NCI-H187 (cell line): ENCODE data around the gene TRPM7.
"Not testable (repeated sequence)": the region's sequence is repeated elsewhere in the genome, so short reads cannot be mapped to it uniquely, and the experiment has no call there.

Experiments
- DNase-seq, 2 experiments: peaks; one replicate each; lab custom pipeline; 2025; lab: John Stamatoyannopoulos, UW

TRPM7 gene

DNA sequence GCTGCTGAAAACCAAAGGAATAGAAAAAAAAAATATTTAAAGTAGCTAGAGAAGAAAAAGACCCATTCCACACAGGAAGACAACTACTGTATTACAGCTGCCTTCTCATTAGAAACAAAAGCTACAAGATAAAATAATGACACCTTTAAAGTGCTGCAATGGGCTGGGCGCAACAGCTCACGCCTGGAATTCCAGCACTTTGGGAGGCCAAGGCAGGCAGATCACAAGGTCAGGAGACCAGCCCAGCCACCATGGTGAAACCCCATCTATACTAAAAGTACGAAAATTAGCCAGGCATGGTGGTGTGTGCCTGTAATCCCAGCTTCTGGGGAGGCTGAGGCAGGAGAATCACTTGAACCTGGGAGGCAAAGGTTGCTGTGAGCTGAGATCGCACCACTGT lies 31.0 kb downstream of the TRPM7 start:
- no peak for DNase-seq

DNA sequence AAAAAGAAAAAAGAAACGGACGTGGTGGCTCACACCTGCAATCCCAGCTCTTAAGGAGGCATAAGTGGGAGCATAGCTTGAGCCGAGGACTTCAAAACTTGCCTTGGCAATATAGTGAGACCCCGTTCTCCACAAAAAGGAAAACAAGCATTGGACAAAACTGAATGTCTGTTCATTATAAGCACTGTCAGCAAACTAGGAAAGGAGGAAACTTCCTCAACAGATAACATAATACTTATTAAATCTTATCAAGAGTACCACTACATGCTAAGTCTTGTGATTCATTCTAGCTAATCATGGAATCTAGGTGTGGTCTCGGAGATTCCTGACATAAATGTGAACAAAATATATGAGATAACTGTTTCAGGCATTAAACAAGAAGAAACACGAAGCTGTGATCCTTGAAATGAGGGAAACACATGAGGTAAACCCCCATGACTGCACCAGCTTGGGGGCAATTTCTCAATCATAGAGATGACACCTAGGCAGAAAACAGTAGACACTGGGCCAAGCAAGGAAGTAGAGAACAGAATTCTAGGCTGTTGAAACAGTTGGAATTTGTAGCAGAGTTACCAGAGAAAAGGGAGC lies 33.3 kb downstream of the TRPM7 start:
- DNase-seq: no peak

DNA sequence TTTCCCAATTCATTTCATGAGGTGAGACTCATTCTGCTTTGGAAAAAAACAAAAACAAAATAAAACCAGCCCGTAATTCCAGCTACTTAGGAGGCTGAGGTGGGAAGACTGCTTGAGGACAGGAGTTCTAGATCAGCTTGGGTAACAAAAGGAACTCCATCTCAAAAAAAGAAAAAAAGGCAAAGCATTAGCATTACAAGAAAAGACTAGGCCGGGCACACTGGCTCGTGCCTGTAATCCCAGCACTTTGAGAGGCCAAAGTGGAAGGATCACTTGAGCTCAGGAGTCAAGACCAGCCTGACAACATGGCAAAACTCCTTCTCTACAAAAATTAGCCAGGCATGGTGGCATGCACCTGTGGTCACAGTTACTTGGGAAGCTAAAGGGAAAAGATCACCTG lies 33.9 kb downstream of the TRPM7 start:
- no peak for DNase-seq

DNA sequence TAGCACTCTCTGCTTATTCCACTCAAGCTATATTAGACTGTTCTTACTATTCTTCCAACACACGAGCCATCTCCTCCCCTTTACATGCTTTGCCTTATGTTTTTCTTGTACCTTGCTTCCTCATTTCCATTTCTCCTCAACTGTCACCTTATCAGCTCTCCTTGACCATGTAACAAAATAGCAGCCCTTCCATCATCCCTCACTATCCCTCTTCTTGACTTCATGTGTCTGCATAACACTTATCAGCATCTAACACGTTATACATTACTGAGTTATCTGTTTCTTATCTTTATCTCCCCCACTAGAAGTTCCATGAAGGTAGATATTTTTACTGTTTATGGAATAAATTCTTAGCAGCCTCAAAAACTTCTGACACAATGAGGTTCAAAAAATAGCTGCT lies 45.3 kb downstream of the TRPM7 start:
- no peak for DNase-seq

DNA sequence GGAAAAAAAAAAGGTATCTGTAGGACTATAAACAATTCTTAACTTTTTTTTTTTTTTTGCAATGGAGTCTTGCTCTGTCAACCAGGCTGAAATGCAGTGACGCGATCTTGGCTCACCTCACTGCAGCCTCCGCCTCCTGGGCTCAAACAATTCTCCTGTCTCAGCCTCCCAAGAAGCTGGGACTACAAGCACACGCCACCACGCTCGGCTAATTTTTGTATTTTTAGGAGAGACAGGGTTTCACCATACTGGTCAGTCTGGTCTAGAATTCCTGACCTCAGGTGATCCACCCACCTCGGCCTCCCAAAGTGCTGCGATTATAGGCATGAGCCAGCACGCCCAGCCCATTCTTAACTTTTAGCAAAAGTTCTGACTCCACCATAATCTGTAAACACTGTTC lies 50.5 kb downstream of the TRPM7 start:
- DNase-seq: no peak

DNA sequence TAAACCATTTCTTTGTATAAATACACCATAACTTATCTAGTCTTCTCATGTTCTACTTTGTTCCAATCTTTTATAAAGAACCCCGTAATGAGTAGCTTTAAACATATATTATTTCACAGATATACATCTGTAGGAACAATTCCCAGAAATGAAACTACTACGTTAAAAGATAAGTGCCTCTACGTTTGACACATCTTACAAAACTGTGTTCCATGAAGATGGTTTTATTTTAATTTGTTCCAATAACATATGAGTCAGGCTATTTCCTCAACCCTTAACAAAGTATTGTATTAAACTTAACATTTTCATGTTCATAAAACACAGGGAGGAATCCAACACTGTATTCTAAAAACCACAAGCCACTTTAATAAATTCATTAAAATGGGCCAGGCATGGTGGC lies 52.9 kb downstream of the TRPM7 start:
- DNase-seq: no peak

DNA sequence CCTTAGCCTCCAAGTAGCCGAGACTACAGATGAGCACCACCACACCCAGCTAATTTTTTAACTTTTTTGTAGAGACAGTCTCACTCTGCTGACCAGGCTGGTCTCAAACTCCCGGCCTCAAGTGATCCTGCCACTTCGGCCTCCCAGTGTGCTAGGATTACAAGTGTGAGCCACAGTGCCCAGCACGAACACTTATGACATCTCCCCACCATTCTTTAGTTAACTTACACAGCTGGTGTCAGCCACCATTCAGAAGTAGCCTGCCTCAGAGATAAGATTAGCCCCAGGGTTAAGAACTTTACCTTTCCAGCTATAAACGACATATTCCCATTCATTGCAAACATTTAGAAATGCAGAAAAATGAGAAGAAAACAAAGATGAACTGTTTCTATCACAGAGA lies 58.2 kb downstream of the TRPM7 start:
- DNase-seq: no peak

DNA sequence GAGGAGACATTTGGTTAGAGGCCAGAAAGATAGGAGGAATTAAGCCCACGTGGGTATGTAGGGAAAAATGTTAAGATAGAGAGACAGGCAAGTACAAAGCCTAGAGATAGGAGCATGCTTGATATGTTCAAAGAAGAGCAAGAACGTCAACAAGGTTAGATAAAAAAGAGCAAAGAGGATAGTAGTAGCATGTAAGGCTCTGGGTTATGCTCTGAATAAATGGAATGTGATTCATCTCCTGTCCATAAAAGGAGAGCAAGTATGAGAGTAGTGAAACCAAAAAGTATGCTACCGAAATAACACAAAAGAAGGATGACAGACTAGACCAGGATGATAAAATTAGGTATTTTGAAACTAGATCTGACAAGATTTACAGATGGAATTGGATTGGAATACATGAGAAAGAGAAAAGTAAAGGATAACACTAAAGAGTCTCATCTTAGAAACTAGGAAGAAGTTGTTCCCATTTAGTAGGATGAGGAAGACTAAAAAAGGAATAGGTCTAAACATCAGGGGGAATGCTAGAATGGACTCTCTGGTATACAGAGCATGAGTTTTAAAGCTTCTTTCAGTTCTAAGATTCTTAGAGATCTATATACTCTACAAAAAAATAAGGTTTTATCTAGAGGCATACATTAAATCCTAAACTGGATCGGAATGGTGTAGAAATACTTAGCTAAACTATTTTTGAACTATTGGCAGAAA lies 59.1 kb downstream of the TRPM7 start:
- DNase-seq: no peak

DNA sequence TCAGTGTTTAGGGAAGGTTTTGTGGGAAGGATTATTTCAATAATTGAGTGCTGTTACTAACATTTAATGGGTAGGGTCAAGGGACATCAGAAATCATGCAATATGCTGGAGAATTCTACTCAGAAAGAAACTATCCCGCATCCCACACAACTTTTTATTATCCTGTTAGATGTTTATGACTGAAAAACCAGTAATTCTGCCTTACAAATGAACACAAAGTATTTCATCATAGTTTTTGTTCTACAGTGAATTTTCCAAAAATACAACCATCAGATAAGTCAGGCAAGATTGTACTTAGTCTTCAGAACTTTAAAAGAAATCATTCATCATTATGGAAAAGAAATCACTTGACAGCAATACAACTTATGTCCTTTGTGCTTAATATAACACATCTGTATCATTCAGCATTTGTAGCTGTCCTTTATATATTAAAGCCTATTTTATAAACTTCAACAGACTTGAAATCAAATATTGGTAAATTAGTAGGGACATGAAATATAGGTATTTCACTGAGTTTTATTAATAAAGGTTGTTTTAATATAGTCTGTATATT lies 61.9 kb downstream of the TRPM7 start:
- DNase-seq: no peak

DNA sequence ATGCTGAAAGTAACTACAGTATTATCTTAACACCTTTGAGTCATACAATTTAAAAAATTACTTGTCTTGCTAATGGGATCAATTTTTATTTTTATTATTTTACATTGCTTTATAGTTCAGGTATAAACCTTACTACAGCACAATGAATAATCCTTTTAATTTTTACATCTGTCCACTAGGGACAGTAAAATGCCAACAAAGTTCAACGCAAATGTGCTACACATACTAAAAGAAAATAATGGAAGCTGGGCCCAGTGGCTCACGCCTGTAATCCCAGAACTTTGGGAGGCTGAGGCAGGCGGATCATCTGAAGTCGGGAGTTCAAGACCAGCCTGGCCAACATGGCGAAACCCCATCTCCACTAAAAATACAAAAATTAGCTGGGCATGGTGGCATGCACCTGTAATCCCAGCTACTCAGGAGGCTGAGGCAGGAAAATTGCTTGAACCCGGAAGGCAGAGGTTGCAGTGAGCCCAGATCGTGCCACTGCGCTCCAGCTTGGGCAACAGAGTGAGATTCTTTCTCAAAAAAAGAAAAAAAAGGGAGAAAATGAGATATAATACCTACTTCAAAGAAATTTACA lies 64.1 kb downstream of the TRPM7 start:
- not testable (repeated sequence) for DNase-seq

DNA sequence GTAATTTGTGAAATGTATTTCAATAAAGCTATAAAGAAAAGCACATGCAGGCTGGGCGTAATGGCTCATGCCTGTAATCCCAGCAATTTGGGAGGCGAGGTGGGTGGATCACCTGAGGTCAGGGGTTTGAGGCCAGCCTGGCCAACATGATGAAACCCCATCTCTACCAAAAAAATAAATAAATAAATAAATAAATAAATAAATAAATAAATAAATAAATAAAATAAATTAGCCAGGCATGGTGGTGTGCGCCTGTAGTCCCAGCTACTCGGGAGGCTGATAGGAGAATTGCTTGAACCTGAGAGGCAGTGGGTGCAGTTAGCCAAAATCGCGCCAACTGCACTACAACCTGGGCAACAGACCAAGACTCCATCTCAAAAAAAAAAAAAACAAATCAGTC lies 69.6 kb downstream of the TRPM7 start:
- not testable (repeated sequence) for DNase-seq

DNA sequence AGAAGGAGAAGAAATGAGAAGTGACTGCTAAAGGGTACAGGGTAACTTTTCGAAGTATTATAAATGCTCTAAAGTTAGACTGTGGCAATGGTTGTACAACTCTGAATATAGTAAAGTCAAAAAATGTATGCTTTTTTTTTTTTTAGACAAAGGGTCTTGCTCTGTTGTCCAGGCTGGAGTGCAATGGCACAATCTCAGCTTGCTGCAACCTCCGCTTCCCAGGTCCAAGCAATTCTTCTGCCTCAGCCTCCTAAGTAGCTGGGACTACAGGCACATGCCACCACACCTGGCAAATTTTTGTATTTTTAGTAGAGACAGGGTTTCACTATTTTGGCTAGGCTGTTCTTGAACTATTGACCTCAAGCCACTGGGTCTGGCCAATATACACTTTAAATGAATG lies 70.0 kb downstream of the TRPM7 start:
- DNase-seq: not testable (repeated sequence)

DNA sequence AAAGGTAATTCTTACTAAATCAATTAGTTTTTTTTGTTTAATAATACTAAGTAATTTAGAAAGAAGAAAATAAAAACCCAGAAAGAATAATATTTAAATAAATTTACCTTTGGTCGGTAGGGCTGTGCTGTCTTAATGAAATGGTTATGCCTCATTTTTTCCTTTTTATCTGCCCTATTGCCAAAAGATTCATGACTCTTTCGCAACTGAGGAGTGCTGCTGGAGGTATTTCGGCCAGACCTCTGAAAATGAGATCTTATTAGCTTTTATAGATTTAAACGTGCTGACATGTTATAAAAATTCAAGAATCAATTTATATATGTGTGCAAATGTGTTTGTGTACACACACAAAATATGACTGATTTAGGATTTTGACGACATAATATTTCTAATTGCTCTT lies 73.0 kb downstream of the TRPM7 start:
- no peak for DNase-seq

DNA sequence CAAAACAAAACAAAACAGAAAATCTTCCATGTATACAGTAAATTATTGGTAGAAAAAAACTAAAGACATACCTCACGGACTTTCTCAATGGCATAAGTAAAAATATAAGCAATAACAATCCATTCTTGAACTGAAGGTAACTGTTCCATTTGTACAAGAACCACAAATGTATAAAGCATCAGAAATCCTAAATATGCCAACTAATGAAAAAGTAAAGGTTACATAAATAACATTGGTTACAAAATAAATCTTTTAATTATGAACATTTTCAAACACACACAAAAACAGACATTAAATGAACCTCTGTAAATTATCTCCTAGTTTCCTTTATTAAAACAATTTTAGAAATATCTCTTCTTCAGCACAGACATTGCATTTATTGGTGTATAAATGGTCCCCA lies 79.5 kb downstream of the TRPM7 start:
- no peak for DNase-seq

DNA sequence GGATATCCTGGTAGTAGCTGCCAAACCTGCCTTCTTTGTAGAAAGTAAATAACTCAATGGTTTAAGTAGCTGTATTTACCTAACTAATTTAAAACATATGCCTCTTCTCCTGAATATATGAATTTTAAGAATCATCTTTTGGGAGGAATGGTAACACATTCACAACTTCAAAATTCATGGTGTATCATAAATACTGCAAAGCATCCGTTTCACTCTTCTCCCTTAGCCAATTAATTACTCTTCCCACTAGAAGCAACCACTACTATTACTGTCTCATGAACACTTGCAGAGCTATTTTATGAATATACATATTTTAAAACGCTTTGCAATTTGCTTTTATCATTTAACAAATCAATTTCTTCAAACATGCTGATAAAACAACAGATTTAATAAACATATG lies 81.1 kb downstream of the TRPM7 start:
- DNase-seq: no peak

DNA sequence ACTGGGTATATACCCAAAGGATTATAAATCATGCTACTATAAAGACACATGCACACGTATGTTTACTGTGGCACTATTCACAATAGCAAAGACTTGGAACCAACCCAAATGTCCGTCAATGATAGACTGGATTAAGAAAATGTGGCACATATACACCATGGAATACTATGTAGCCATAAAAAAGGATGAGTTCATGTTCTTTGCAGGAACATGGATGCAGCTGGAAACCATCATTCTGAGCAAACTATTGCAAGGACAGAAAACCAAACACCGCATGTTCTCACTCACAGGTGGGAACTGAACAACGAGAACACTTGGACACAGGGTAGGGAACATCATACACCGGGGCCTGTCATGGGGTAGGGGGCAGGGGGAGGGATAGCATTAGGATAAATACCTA lies 84.6 kb downstream of the TRPM7 start:
- DNase-seq: not testable (repeated sequence)

DNA sequence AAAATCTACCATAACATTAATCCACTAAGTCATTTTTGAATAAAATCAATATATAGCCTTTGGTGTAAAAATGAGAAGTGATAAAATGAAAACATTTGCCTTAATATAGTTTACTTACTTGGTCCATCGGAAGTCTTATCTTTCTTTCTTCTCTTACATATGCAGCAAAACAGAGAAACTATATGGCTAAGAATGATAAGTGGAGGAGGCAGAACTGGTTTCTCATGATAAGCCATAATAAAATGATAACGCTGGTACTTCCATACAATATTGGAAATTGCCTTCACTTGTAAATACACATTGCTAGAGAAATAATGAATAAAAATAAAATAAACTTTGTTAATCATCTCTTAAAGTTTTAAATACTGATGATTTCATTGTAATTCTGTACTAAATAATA lies 92.3 kb downstream of the TRPM7 start:
- DNase-seq: no peak

DNA sequence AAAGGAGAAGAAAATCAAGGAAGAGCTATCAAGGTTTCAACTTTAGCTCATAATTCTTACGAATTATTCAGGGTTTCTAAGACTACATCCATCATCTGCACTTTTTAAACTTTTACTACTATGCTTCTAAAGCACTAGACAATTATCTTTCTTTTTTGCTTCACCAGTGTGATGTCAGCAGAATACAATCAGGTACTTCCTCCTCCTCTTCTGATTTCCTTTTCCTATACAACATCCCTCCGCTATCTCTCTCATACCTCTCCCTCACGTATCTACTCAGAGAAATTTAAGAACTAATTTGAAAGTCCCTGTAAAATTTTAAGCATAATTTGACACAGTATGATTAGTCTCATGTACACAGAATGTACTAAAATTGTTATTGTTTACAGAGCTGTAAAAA lies 92.8 kb downstream of the TRPM7 start:
- no peak for DNase-seq

DNA sequence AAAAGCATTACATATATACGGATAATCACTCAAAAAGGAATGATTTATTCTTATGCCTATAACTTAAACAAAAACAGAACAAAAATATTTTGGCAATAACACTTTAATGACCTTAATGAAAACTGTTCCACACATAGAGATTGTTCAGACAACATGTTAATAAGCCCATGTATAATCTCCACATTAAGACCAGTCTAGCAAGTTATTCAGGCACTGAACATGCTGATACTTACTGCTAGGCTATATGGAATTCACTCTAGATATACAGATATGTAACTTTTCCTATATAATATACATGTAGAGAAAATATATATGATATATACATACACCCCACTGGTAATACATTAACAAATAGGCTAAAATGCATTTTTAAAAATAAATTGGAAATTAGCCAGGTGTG lies 96.3 kb downstream of the TRPM7 start:
- no peak for DNase-seq

DNA sequence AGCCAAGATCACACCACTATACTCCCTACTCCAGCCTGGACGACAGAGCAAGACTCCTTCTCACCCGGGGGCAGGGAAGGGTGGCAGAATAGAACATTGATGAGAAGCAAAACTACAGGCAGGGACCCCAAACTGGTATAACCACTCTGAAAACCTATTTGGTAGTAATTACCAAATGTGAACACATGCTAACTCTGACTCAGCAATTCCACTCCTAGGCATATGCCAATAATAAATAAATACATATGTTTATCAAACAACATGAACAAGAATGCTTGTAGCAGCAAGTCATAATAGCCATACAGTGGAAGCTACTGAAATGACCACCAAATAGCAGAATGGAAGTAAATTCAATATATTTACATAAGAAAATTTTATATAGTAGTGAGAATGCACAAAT lies 109.1 kb downstream of the TRPM7 start:
- DNase-seq: no peak

DNA sequence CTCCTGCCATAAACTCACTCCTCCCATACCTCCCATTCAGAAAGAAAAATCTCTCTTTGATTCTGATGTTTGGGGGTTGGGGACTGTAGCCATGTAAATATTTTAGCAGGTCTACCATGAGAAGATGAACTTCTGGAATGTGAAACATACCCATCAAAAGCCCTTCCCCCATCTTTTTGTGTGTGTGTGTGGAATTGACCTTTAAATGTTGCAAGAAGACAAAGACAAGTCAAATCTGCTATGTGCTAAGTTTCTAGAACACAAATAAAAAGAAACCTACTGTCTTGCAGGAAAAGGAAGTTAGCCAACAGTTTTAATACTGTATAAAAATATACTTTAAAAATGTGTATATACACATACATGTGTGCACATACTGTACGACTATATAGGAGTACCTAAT lies 110.4 kb downstream of the TRPM7 start:
- no peak for DNase-seq

DNA sequence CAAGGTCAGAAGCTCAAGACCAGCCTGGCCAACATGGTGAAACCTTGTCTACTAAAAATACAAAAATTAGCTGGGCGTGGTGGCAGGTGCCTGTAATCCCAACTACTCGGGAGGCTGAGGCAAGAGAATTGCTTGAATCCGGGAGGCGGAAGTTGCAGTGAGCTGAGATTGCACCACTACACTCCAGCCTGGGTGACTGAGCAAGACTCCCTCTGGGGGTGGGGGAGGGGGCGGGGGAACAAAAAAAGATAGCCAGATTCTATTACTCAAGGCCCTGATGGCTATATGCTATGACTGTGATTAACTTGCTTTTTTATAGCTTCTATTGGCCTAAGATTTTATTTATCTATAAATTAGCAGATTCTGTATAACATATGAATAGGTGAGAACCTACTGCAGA lies 112.8 kb downstream of the TRPM7 start:
- DNase-seq: not testable (repeated sequence)

DNA sequence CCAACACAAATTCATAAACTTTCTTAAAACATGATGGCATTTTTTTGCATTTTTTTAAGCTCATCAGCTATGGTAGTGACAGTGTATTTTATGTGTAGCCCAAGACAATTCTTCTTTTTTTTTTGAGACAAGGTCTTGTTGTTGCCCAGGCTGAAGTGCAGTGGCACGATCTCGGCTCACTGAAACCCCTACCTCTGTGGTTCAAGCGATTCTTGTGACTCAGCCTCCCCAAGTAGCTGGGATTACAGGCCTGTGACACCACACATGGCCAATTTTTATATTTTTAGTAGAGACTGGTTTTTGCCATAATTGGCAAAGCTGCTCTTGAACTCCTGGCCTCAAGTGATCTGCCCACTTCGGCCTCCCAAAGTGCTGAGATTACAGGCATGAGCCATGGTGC lies 122.8 kb downstream of the TRPM7 start:
- DNase-seq: no peak
